NCI-H2171 treated with DMSO at 0.1 percent for 48 hours (cell line): ENCODE results near the gene FLNC.
A peak's percentile ranks its signal among the peaks of the same experiment; 100 is the strongest.

Experiments
- DNase-seq: peaks from one replicate; lab custom pipeline; 2025; lab: John Stamatoyannopoulos, UW

Gene FLNC

GRCh38 chr7:128830231-128831177 is at the start of gene FLNC:
Gene FLNC, plus strand, starts transcription at chr7:128830406. Its CDS starts 232 bp downstream, at chr7:128830638.
- DNase-seq = no peak

- DNase-seq = no peak
Measured at GRCh38 chr7:128781126-128781525, 49.1 kb upstream of the FLNC start.

- no peak for DNase-seq
Measured at GRCh38 chr7:128781851-128782250, 48.4 kb upstream of the FLNC start.

- no peak for DNase-seq
Measured at GRCh38 chr7:128783143-128783861, 46.9 kb upstream of the FLNC start.

GRCh38 chr7:128785738-128786137 is 44.5 kb upstream of the FLNC start:
- no peak for DNase-seq

GRCh38 chr7:128788446-128789412 is 41.5 kb upstream of the FLNC start:
- DNase-seq = no peak

GRCh38 chr7:128790315-128791041 is 39.7 kb upstream of the FLNC start:
- DNase-seq = no peak

- peak; percentile 49 for DNase-seq
Measured at GRCh38 chr7:128791121-128791971, 38.9 kb upstream of the FLNC start, which contains the start of gene CCDC136. Gene CCDC136, plus strand, starts transcription at chr7:128791968. Its CDS starts 444 bp downstream, at chr7:128792412.

GRCh38 chr7:128791972-128792327 is 38.3 kb upstream of the FLNC start:
- no peak for DNase-seq

- peak; percentile 11 for DNase-seq
Measured at GRCh38 chr7:128792471-128793180, 37.6 kb upstream of the FLNC start.

- no peak for DNase-seq
Measured at GRCh38 chr7:128793181-128793547, 37.0 kb upstream of the FLNC start.

GRCh38 chr7:128794020-128794419 is 36.2 kb upstream of the FLNC start:
- no peak for DNase-seq

- no peak for DNase-seq
Measured at GRCh38 chr7:128794436-128794835, 35.8 kb upstream of the FLNC start.

GRCh38 chr7:128795129-128795528 is 35.1 kb upstream of the FLNC start:
- no peak for DNase-seq

- DNase-seq = no peak
Measured at GRCh38 chr7:128796327-128796726, 33.9 kb upstream of the FLNC start.

GRCh38 chr7:128799451-128799850 is 30.8 kb upstream of the FLNC start:
- DNase-seq = no peak

- DNase-seq = no peak
Measured at GRCh38 chr7:128800567-128800966, 29.6 kb upstream of the FLNC start.

GRCh38 chr7:128801003-128801402 is 29.2 kb upstream of the FLNC start:
- no peak for DNase-seq

GRCh38 chr7:128801667-128802418 is 28.4 kb upstream of the FLNC start:
- no peak for DNase-seq
